ENCODE data around the gene PHF23.
"Not testable (repeated sequence)": the region's sequence is repeated elsewhere in the genome, so short reads cannot be mapped to it uniquely, and the experiment has no call there.

PHF23 gene

GRCh38 chr17:7252176-7253043 lies 13.2 kb upstream of the PHF23 start, which contains the start of gene ELP5:
TSS of gene ELP5 (plus strand) at chr17:7252215. CDS start at chr17:7252551, 336 bp downstream.
- Histone ChIP-seq H3K4me3 (ENCODE audit: low read length) (peak within 1 kb of the TSS; percentile 92), H3K4me1 (ENCODE audit: insufficient read depth, low read length) (peaks cover 26% of the 10 kb centered on the region), H3K27me3 (ENCODE audit: insufficient read depth, low read length) (no peaks in the 10 kb centered on the region), H2AFZ (ENCODE audit: low read depth, low read length) (peak within 1 kb of the TSS; percentile 47), H3K36me3 (ENCODE audit: insufficient read depth, low read length) (peaks cover 33% of the 10 kb centered on the region), H3K9me3 (ENCODE audit: low read length) (no peaks in the 10 kb centered on the region)

- H3K27me3 ChIP-seq (ENCODE audit: insufficient read depth, low read length): no peaks in the 10 kb centered on the region
- H2AFZ ChIP-seq (ENCODE audit: low read depth, low read length): peak within 1 kb of the TSS; percentile 47
- H3K9me3 ChIP-seq (ENCODE audit: low read length): no peaks in the 10 kb centered on the region
Observed at GRCh38 chr17:7251661-7252175, 12.5 kb upstream of the PHF23 start, which contains the start of gene CTDNEP1. TSS of gene CTDNEP1 (minus strand) at chr17:7251734. CDS start at chr17:7251296, 438 bp downstream.

GRCh38 chr17:7250695-7251627 lies 11.7 kb upstream of the PHF23 start:
- Histone ChIP-seq H2AFZ (ENCODE audit: low read depth, low read length) (no peak overlapping the region), H3K36me3 (ENCODE audit: insufficient read depth, low read length) (peaks cover 35% of the 10 kb centered on the region), H3K27me3 (ENCODE audit: insufficient read depth, low read length) (no peaks in the 10 kb centered on the region), H3K4me1 (ENCODE audit: insufficient read depth, low read length) (peaks cover 26% of the 10 kb centered on the region), H3K9me3 (ENCODE audit: low read length) (no peaks in the 10 kb centered on the region), H3K4me3 (ENCODE audit: low read length) (peak overlapping the region; percentile 92)

More at GRCh38 chr17:7251661-7252175, 12.5 kb upstream of the PHF23 start, which contains the start of gene CTDNEP1:
- peak within 1 kb of the TSS; percentile 92 for H3K4me3 ChIP-seq (ENCODE audit: low read length)
- peaks cover 26% of the 10 kb centered on the region for H3K4me1 ChIP-seq (ENCODE audit: insufficient read depth, low read length)
- peaks cover 35% of the 10 kb centered on the region for H3K36me3 ChIP-seq (ENCODE audit: insufficient read depth, low read length)

- peak overlapping the region; percentile 92 for H3K4me3 ChIP-seq (ENCODE audit: low read length)
- H2AFZ ChIP-seq (ENCODE audit: low read depth, low read length): no peak overlapping the region
- no peaks in the 10 kb centered on the region for H3K27me3 ChIP-seq (ENCODE audit: insufficient read depth, low read length)
- peaks cover 26% of the 10 kb centered on the region for H3K4me1 ChIP-seq (ENCODE audit: insufficient read depth, low read length)
- H3K9me3 ChIP-seq (ENCODE audit: low read length): no peaks in the 10 kb centered on the region
- H3K36me3 ChIP-seq (ENCODE audit: insufficient read depth, low read length): peaks cover 31% of the 10 kb centered on the region
Observed at GRCh38 chr17:7249830-7250229, 10.6 kb upstream of the PHF23 start.

GRCh38 chr17:7249214-7249613 lies 10.0 kb upstream of the PHF23 start:
- Histone ChIP-seq H3K9me3 (ENCODE audit: low read length) (no peaks in the 10 kb centered on the region), H3K4me1 (ENCODE audit: insufficient read depth, low read length) (peaks cover 26% of the 10 kb centered on the region), H3K27me3 (ENCODE audit: insufficient read depth, low read length) (no peaks in the 10 kb centered on the region), H3K4me3 (ENCODE audit: low read length) (no peak overlapping the region), H2AFZ (ENCODE audit: low read depth, low read length) (no peak overlapping the region), H3K36me3 (ENCODE audit: insufficient read depth, low read length) (peaks cover 31% of the 10 kb centered on the region)

GRCh38 chr17:7248796-7249195 lies 9.5 kb upstream of the PHF23 start:
- Histone ChIP-seq H2AFZ (ENCODE audit: low read depth, low read length) (no peak overlapping the region), H3K36me3 (ENCODE audit: insufficient read depth, low read length) (peaks cover 31% of the 10 kb centered on the region), H3K4me3 (ENCODE audit: low read length) (no peak overlapping the region), H3K27me3 (ENCODE audit: insufficient read depth, low read length) (no peaks in the 10 kb centered on the region), H3K9me3 (ENCODE audit: low read length) (no peaks in the 10 kb centered on the region), H3K4me1 (ENCODE audit: insufficient read depth, low read length) (peaks cover 26% of the 10 kb centered on the region)

- H3K4me1 ChIP-seq (ENCODE audit: insufficient read depth, low read length): peaks cover 24% of the 10 kb centered on the region
- no peak overlapping the region for H3K4me3 ChIP-seq (ENCODE audit: low read length)
- H3K36me3 ChIP-seq (ENCODE audit: insufficient read depth, low read length): peaks cover 27% of the 10 kb centered on the region
- H3K27me3 ChIP-seq (ENCODE audit: insufficient read depth, low read length): no peaks in the 10 kb centered on the region
- H2AFZ ChIP-seq (ENCODE audit: low read depth, low read length): no peak overlapping the region
- no peaks in the 10 kb centered on the region for H3K9me3 ChIP-seq (ENCODE audit: low read length)
Observed at GRCh38 chr17:7246779-7247178, 7.5 kb upstream of the PHF23 start.

GRCh38 chr17:7243838-7244237 lies 4.6 kb upstream of the PHF23 start:
- H3K36me3 ChIP-seq (ENCODE audit: insufficient read depth, low read length): peaks cover 44% of the 10 kb centered on the region
- not testable (repeated sequence) for H2AFZ ChIP-seq (ENCODE audit: low read depth, low read length); H3K9me3 ChIP-seq (ENCODE audit: low read length); H3K4me3 ChIP-seq (ENCODE audit: low read length); H3K27me3 ChIP-seq (ENCODE audit: insufficient read depth, low read length)
- peaks cover 28% of the 10 kb centered on the region for H3K4me1 ChIP-seq (ENCODE audit: insufficient read depth, low read length)

GRCh38 chr17:7243453-7243729 lies 4.1 kb upstream of the PHF23 start:
- peaks cover 26% of the 10 kb centered on the region for H3K4me1 ChIP-seq (ENCODE audit: insufficient read depth, low read length)
- peaks cover 44% of the 10 kb centered on the region for H3K36me3 ChIP-seq (ENCODE audit: insufficient read depth, low read length)
- H3K4me3 ChIP-seq (ENCODE audit: low read length): peak overlapping the region; percentile 80
- H2AFZ ChIP-seq (ENCODE audit: low read depth, low read length): no peak overlapping the region
- no peaks in the 10 kb centered on the region for H3K9me3 ChIP-seq (ENCODE audit: low read length)
- no peaks in the 10 kb centered on the region for H3K27me3 ChIP-seq (ENCODE audit: insufficient read depth, low read length)

- peak overlapping the region; percentile 60 for H2AFZ ChIP-seq (ENCODE audit: low read depth, low read length)
- H3K9me3 ChIP-seq (ENCODE audit: low read length): no peaks in the 10 kb centered on the region
- no peaks in the 10 kb centered on the region for H3K27me3 ChIP-seq (ENCODE audit: insufficient read depth, low read length)
- peak overlapping the region; percentile 80 for H3K4me3 ChIP-seq (ENCODE audit: low read length)
- peaks cover 26% of the 10 kb centered on the region for H3K4me1 ChIP-seq (ENCODE audit: insufficient read depth, low read length)
- H3K36me3 ChIP-seq (ENCODE audit: insufficient read depth, low read length): peaks cover 44% of the 10 kb centered on the region
Observed at GRCh38 chr17:7242717-7243452, 3.6 kb upstream of the PHF23 start.

- H2AFZ ChIP-seq (ENCODE audit: low read depth, low read length): peak within 1 kb of the TSS; percentile 60
Observed at GRCh38 chr17:7241783-7242716, 2.8 kb upstream of the PHF23 start, which contains the start of gene GABARAP. TSS of gene GABARAP (minus strand) at chr17:7242449. CDS start at chr17:7242330, 119 bp downstream.

More at GRCh38 chr17:7241783-7242716, 2.8 kb upstream of the PHF23 start, which contains the start of gene GABARAP:
- Histone ChIP-seq H3K36me3 (ENCODE audit: insufficient read depth, low read length) (peaks cover 45% of the 10 kb centered on the region), H3K27me3 (ENCODE audit: insufficient read depth, low read length) (no peaks in the 10 kb centered on the region), H3K9me3 (ENCODE audit: low read length) (no peaks in the 10 kb centered on the region), H3K4me3 (ENCODE audit: low read length) (peak within 1 kb of the TSS; percentile 80), H3K4me1 (ENCODE audit: insufficient read depth, low read length) (peaks cover 32% of the 10 kb centered on the region)
